ENCODE data around the gene MAST4. TPM values are rescaled to one million over a fixed set of nuclear protein-coding genes. Genes with fewer than 3 reads are reported as not detected.
A peak's percentile ranks its signal among the peaks of the same experiment; 100 is the strongest.

Gene MAST4
- polyA plus RNA-seq, 2 of the 4 experiments (the other 2 are of a cell fraction) = 1.2 to 5.8 TPM

DNA sequence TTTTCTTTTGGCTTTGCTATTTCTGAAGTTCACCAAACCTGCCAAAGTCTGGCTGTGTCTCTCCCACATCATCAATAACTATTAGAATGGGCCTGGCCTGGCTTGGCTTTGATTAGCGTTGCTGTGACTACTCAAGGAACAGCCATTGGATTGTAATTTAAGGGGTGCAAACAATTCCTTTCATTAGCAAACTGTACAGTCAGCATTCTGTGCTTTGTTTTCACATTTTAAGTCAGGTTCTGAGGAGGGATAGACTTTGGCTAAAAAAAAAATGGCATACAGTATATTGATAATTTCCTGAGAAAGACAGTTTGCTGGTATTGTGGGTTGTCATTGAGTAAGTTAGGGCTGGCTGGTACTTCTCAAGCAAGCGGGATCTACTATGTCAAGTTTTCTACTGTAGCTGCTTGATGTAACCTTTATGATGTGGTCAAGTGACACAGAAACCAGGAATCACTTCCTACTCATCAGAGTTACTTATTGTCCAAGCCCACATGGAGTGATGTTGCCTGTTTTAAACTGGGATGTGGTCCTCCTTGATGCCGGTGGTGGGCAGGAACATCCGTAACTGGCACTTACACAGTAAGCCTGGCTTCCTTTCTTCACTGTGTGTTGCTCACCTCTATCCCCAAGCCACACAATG lies 439.0 kb downstream of the MAST4 start:
- Histone ChIP-seq H3K27ac (no peak overlapping the region), H3K4me3 (no peak overlapping the region), H3K4me1 (no peaks in the 10 kb centered on the region), H3K4me2 (no peak overlapping the region), H3K9me3 (no peaks in the 10 kb centered on the region)
- ChIA-PET CTCF (no interaction called here), POLR2A (no interaction called here)
- DNase-seq (ENCODE audit: low read depth in 1 of 2, low spot score in 1 of 2) = no peak
- no peak for ATAC-seq
- TF ChIP-seq FOSB (CRISPR knock-in tag; IDR thresholded peaks at IDR 0.05) = no peak
- TF ChIP-seq, protein P1, sequence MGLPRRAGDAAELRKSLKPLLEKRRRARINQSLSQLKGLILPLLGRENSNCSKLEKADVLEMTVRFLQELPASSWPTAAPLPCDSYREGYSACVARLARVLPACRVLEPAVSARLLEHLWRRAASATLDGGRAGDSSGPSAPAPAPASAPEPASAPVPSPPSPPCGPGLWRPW (IDR thresholded peaks at IDR 0.05) = no peak
- peak; percentile 61 for TF ChIP-seq MAFK (IDR thresholded peaks at IDR 0.05; ENCODE audit: partially characterized antibody)
- TF ChIP-seq BHLHE40 (IDR thresholded peaks at IDR 0.05; ENCODE audit: low read depth, low read length) = no peak
- WGBS (ENCODE audit: missing lambda C conversion rate) = 93% methylated on average over 4 of the region's 4 CpGs
- FAIRE-seq = no peak

DNA sequence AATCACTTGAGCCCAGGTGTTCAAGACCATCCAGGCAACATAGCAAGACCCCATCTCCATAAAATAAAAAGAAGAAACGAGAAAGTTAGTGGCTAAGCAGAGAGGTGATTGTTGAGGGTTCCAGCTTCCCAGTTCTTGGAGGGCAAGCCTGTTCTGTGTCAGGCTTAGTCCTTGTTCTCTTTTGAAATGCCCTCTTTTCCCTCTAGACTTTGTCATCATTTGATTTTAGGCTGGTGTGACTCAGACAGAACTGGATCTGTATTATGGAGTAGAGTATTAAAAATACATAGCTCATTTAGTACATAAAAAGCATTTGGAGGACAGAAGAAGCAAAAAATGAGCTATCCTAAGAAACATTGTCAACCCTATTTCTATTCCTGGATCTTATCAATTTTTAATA lies 441.0 kb downstream of the MAST4 start:
- Histone ChIP-seq H3K4me1 (no peaks in the 10 kb centered on the region), H3K4me3 (no peak overlapping the region), H3K4me2 (no peak overlapping the region), H3K9me3 (no peaks in the 10 kb centered on the region), H3K27ac (no peak overlapping the region)
- DNase-seq (ENCODE audit: low read depth in 1 of 2, low spot score in 1 of 2) = no peak
- ChIA-PET CTCF (no interaction called here), POLR2A (no interaction called here)
- no peak for TF ChIP-seq FOXS1 (CRISPR knock-in tag; IDR thresholded peaks at IDR 0.05)
- TF ChIP-seq EHMT2 (IDR thresholded peaks at IDR 0.05; ENCODE audit: low read depth) = no peak
- TF ChIP-seq MAZ (IDR thresholded peaks at IDR 0.05; ENCODE audit: borderline replicate concordance, low read depth, low read length) = no peak
- TF ChIP-seq, protein P1 (IDR thresholded peaks at IDR 0.05) = no peak
- no peak for TF ChIP-seq HOXA7 (CRISPR knock-in tag; IDR thresholded peaks at IDR 0.05)
- TF ChIP-seq HDAC2 (IDR thresholded peaks at IDR 0.05) = no peak
- TF ChIP-seq, protein P2, sequence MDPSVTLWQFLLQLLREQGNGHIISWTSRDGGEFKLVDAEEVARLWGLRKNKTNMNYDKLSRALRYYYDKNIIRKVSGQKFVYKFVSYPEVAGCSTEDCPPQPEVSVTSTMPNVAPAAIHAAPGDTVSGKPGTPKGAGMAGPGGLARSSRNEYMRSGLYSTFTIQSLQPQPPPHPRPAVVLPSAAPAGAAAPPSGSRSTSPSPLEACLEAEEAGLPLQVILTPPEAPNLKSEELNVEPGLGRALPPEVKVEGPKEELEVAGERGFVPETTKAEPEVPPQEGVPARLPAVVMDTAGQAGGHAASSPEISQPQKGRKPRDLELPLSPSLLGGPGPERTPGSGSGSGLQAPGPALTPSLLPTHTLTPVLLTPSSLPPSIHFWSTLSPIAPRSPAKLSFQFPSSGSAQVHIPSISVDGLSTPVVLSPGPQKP (IDR thresholded peaks at IDR 0.05; ENCODE audit: low read depth, low read length) = no peak
- TF ChIP-seq TFCP2L1 (CRISPR knock-in tag; IDR thresholded peaks at IDR 0.05) = no peak
- TF ChIP-seq POLR2A (IDR thresholded peaks at IDR 0.05; ENCODE audit: low read length) = no peak
- TF ChIP-seq CHD4 (IDR thresholded peaks at IDR 0.05; ENCODE audit: borderline replicate concordance) = no peak
- TF ChIP-seq KDM5A (IDR thresholded peaks at IDR 0.05) = no peak
- no peak for TF ChIP-seq RCOR1 (IDR thresholded peaks at IDR 0.05; ENCODE audit: low read depth, low read length)
- FAIRE-seq = no peak
- ATAC-seq = no peak
- 43% methylated on average over 1 of the region's 1 CpG for WGBS (ENCODE audit: missing lambda C conversion rate)

DNA sequence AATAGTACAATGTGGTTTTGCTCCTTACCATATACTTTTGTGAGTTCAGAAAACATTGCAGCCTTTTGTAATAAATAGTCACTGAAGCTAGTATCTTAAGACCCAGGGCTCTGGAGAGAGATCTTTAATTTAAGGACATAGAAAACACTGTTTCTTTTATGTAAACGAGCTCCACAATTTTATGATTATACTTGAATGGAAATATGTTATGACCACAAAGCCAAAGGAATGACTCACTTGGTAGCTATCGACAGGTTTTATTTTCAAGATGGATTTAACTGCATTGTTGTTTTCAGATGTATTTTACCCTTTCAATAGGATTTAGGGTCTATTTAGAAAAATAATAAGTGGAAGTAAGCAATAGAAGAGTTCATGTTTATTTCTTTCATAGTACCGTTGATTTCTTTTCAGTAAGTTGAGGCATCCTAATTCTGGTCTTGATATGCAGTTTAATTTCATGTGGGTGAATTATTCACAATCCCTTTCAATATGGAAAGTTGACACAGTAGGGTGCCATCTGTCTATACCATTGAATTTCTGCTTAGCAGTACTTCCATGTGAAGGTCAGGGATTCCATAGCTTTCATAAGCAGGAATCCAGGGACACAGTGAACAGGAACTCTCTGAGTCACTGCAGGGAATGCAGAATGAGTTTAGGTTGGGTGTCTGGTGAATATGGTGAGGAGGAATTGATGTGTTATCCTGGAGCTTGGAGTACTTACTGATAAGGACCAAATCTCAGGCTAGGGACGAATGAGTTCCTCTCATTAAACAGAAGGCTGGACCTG lies 442.8 kb downstream of the MAST4 start:
- no peaks in the 10 kb centered on the region for H3K4me1 ChIP-seq
- no peak overlapping the region for H3K4me3 ChIP-seq
- ChIA-PET POLR2A (no interaction called here), CTCF (no interaction called here)
- DNase-seq (ENCODE audit: low read depth in 1 of 2, low spot score in 1 of 2) (peak in 1 of 2 experiments; percentile 4), FAIRE-seq (no peak), ATAC-seq (no peak)
- H3K4me2 ChIP-seq = no peak overlapping the region
- H3K27ac ChIP-seq = no peak overlapping the region
- TF ChIP-seq HOXA7 (CRISPR knock-in tag; IDR thresholded peaks at IDR 0.05) (no peak), CEBPB (IDR thresholded peaks at IDR 0.05) (no peak), ZSCAN20 (CRISPR knock-in tag; IDR thresholded peaks at IDR 0.05) (no peak), PHF8 (IDR thresholded peaks at IDR 0.05; ENCODE audit: borderline replicate concordance, low read depth) (no peak), HOXB13 (CRISPR knock-in tag; IDR thresholded peaks at IDR 0.05; ENCODE audit: low read depth) (no peak), POLR2A (IDR thresholded peaks at IDR 0.05; ENCODE audit: low read length) (no peak), RARB (CRISPR knock-in tag; IDR thresholded peaks at IDR 0.05) (no peak)
- TF ChIP-seq, protein P3, sequence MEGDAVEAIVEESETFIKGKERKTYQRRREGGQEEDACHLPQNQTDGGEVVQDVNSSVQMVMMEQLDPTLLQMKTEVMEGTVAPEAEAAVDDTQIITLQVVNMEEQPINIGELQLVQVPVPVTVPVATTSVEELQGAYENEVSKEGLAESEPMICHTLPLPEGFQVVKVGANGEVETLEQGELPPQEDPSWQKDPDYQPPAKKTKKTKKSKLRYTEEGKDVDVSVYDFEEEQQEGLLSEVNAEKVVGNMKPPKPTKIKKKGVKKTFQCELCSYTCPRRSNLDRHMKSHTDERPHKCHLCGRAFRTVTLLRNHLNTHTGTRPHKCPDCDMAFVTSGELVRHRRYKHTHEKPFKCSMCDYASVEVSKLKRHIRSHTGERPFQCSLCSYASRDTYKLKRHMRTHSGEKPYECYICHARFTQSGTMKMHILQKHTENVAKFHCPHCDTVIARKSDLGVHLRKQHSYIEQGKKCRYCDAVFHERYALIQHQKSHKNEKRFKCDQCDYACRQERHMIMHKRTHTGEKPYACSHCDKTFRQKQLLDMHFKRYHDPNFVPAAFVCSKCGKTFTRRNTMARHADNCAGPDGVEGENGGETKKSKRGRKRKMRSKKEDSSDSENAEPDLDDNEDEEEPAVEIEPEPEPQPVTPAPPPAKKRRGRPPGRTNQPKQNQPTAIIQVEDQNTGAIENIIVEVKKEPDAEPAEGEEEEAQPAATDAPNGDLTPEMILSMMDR (IDR thresholded peaks at IDR 0.05) = no peak
- TF ChIP-seq, protein P4, sequence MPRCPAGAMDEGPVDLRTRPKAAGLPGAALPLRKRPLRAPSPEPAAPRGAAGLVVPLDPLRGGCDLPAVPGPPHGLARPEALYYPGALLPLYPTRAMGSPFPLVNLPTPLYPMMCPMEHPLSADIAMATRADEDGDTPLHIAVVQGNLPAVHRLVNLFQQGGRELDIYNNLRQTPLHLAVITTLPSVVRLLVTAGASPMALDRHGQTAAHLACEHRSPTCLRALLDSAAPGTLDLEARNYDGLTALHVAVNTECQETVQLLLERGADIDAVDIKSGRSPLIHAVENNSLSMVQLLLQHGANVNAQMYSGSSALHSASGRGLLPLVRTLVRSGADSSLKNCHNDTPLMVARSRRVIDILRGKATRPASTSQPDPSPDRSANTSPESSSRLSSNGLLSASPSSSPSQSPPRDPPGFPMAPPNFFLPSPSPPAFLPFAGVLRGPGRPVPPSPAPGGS (IDR thresholded peaks at IDR 0.05) = no peak
- TF ChIP-seq, protein P5, sequence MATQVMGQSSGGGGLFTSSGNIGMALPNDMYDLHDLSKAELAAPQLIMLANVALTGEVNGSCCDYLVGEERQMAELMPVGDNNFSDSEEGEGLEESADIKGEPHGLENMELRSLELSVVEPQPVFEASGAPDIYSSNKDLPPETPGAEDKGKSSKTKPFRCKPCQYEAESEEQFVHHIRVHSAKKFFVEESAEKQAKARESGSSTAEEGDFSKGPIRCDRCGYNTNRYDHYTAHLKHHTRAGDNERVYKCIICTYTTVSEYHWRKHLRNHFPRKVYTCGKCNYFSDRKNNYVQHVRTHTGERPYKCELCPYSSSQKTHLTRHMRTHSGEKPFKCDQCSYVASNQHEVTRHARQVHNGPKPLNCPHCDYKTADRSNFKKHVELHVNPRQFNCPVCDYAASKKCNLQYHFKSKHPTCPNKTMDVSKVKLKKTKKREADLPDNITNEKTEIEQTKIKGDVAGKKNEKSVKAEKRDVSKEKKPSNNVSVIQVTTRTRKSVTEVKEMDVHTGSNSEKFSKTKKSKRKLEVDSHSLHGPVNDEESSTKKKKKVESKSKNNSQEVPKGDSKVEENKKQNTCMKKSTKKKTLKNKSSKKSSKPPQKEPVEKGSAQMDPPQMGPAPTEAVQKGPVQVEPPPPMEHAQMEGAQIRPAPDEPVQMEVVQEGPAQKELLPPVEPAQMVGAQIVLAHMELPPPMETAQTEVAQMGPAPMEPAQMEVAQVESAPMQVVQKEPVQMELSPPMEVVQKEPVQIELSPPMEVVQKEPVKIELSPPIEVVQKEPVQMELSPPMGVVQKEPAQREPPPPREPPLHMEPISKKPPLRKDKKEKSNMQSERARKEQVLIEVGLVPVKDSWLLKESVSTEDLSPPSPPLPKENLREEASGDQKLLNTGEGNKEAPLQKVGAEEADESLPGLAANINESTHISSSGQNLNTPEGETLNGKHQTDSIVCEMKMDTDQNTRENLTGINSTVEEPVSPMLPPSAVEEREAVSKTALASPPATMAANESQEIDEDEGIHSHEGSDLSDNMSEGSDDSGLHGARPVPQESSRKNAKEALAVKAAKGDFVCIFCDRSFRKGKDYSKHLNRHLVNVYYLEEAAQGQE (IDR thresholded peaks at IDR 0.05) = no peak
- TF ChIP-seq, protein P6, sequence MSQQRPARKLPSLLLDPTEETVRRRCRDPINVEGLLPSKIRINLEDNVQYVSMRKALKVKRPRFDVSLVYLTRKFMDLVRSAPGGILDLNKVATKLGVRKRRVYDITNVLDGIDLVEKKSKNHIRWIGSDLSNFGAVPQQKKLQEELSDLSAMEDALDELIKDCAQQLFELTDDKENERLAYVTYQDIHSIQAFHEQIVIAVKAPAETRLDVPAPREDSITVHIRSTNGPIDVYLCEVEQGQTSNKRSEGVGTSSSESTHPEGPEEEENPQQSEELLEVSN (IDR thresholded peaks at IDR 0.05; ENCODE audit: borderline replicate concordance, low read depth) = no peak
- WGBS (ENCODE audit: missing lambda C conversion rate) = 74% methylated on average over 4 of the region's 4 CpGs
- no peaks in the 10 kb centered on the region for H3K9me3 ChIP-seq

All from A549 (cell line).